NCI-H2196 (cell line): ENCODE results near the gene BEND7.
"Not testable (repeated sequence)": the region's sequence is repeated elsewhere in the genome, so short reads cannot be mapped to it uniquely, and the experiment has no call there.

Source experiments
- DNase-seq: peaks from one replicate; lab custom pipeline; 2025; ENCODE audit not compliant: unreplicated experiment; lab: John Stamatoyannopoulos, UW

Gene BEND7

GRCh38 chr10:13483951-13484350 lies 44.9 kb downstream of the BEND7 start:
- DNase-seq: no peak

- DNase-seq: no peak
These were observed 45.7 kb downstream of the BEND7 start for GRCh38 chr10:13483073-13483472.

GRCh38 chr10:13481690-13482089 lies 47.1 kb downstream of the BEND7 start:
- DNase-seq: no peak

GRCh38 chr10:13475124-13475523 lies 53.7 kb downstream of the BEND7 start:
- DNase-seq: no peak

- no peak for DNase-seq
These were observed 54.8 kb downstream of the BEND7 start for GRCh38 chr10:13473986-13474385.

GRCh38 chr10:13472359-13472758 lies 56.5 kb downstream of the BEND7 start:
- DNase-seq: no peak

GRCh38 chr10:13470270-13470669 lies 58.5 kb downstream of the BEND7 start:
- no peak for DNase-seq

- no peak for DNase-seq
These were observed 66.3 kb downstream of the BEND7 start for GRCh38 chr10:13462551-13462950.

GRCh38 chr10:13458687-13459012 lies 70.2 kb downstream of the BEND7 start:
- no peak for DNase-seq

- no peak for DNase-seq
These were observed 70.7 kb downstream of the BEND7 start for GRCh38 chr10:13457958-13458686.

- DNase-seq: no peak
These were observed 74.9 kb downstream of the BEND7 start for GRCh38 chr10:13453896-13454295.

- DNase-seq: no peak
These were observed 78.7 kb downstream of the BEND7 start for GRCh38 chr10:13450069-13450468.

- DNase-seq: no peak
These were observed 79.5 kb downstream of the BEND7 start for GRCh38 chr10:13449296-13449695.

GRCh38 chr10:13448216-13448615 lies 80.6 kb downstream of the BEND7 start:
- no peak for DNase-seq

GRCh38 chr10:13445656-13446400 lies 83.0 kb downstream of the BEND7 start:
- no peak for DNase-seq

- no peak for DNase-seq
These were observed 87.3 kb downstream of the BEND7 start for GRCh38 chr10:13441476-13441875.

- DNase-seq: peak; percentile 38
These were observed 88.4 kb downstream of the BEND7 start for GRCh38 chr10:13440185-13441061.

GRCh38 chr10:13439313-13440184 lies 89.3 kb downstream of the BEND7 start:
- DNase-seq: no peak

- no peak for DNase-seq
These were observed 91.7 kb downstream of the BEND7 start for GRCh38 chr10:13437026-13437555.

- not testable (repeated sequence) for DNase-seq
These were observed 100.9 kb downstream of the BEND7 start for GRCh38 chr10:13427943-13428342.
